Choroid plexus epithelial cell (primary cell): Measurements from ENCODE around the gene CMYA5.

ENCODE experiments used
- DNase-seq: peaks from one replicate; pipeline ENCODE4 v3.0.0-alpha.2; 2010; ENCODE audit warnings: low read depth
- H3K4me3 ChIP-seq: 2 replicates; pipeline ENCODE4 v1.5.1; 2011; ENCODE audit warnings: low read depth, mild to moderate bottlenecking, control low read depth, low read length, moderate library complexity
- TF ChIP-seq, protein P1 (sequence below): conservative IDR thresholded peaks from 2 replicates; pipeline ENCODE4 v1.5.1; 2011; ENCODE audit warnings: low read depth, mild to moderate bottlenecking, control low read depth, inconsistent platforms, low read length, moderate library complexity

Gene CMYA5

DNA sequence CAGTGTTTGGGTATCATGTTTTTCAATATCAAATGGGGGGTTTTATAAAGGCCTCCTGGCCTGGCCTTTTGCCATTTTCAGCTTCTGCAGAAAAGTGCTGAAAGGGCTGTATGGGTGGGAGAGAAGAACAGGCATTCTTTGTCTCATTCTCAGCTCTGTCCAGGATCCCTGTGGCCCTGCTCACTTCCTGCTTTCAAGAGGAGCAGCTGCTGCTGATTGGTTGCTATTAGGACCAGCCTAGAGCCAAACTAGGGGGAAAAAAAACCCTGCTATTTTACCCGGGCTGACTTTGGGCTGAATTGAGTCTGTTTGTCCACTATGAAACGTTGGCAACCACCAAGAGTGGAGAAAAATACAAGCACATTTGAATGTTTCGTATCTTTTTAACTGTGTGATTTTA lies 117.1 kb downstream of the CMYA5 start:
- no peak overlapping the region for H3K4me3 ChIP-seq
- DNase-seq, result peak; percentile 5
- TF ChIP-seq, protein P1, sequence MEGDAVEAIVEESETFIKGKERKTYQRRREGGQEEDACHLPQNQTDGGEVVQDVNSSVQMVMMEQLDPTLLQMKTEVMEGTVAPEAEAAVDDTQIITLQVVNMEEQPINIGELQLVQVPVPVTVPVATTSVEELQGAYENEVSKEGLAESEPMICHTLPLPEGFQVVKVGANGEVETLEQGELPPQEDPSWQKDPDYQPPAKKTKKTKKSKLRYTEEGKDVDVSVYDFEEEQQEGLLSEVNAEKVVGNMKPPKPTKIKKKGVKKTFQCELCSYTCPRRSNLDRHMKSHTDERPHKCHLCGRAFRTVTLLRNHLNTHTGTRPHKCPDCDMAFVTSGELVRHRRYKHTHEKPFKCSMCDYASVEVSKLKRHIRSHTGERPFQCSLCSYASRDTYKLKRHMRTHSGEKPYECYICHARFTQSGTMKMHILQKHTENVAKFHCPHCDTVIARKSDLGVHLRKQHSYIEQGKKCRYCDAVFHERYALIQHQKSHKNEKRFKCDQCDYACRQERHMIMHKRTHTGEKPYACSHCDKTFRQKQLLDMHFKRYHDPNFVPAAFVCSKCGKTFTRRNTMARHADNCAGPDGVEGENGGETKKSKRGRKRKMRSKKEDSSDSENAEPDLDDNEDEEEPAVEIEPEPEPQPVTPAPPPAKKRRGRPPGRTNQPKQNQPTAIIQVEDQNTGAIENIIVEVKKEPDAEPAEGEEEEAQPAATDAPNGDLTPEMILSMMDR, result no peak

DNA sequence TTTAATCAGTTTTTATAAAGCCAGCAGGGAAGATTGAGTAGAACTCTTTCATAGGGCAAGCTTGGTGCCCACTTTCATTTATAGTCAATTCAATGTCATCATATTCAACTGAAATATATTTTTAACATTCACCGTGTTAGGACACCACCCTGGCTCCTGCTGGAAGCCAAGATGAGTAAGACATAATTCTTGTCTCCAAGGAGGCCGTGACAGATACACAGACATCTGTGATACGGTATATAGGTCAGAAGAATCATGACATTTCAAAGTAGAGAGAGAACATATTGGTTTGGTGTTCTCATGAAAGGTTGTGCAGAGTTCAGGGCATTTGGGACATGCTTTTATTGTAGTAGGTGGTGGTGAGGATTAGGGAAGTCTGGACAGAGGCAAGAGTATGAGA lies 120.1 kb downstream of the CMYA5 start:
- H3K4me3 ChIP-seq, result no peak overlapping the region
- TF ChIP-seq, protein P1, result no peak
- DNase-seq, result no peak

DNA sequence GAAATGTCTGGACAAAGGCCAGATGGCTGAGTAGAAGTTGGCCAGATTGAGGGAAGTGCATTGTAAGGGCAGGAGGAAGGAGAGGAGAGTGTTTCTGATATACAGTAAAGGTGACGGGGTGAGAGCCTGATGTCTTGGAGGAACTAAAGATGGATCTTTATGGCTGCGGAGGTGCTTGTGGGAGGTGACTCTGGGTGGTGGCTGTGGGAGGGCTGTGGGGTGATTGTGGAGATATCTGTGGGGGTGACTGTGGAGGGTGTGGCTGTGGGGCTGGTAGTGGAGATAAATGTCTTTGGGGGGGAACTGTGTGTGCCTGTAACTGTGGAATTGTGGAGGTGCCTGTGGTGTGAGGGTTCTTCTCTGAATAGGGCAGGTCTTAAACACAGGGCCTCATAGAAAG lies 121.4 kb downstream of the CMYA5 start:
- no peak overlapping the region for H3K4me3 ChIP-seq
- DNase-seq, result no peak
- TF ChIP-seq, protein P1, result no peak

DNA sequence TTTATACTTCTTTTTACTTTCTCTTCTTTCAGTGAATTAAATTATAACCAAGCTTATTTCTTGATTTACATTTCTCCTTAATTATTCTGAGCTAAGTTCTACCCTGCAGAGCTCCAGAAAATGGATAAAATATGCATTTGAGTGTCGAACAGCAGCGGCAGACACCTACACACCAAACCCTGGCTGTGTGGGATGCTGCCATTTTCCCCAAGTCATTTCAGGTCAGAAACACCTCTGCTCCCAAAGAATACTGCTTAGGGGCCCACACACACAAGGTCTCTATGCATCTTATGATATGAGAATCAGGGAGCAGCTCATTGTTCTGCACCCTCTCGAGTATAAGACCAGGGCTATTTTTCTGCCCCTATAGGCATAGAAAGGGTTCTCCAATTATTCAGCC lies 122.3 kb downstream of the CMYA5 start:
- no peak for DNase-seq
- no peak overlapping the region for H3K4me3 ChIP-seq
- TF ChIP-seq, protein P1, result no peak

DNA sequence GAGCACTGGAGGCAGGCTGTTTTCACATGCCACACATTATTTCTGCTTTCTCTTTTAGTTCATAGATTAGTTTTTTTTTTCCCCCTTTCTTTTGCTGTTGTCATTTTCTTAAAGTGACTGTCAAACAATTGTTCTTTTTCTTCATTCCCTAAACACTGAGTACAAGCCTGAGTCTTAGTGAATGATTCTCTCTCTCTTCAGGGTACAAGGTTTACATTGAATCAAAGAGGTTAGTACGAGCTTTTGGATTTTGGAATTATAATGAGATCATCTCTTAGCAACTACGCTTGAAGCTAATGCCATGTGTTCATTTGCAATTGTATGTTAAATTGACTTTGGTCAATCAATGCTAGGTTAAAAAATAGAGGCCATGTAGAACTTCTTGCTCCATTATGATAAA lies 125.1 kb downstream of the CMYA5 start:
- H3K4me3 ChIP-seq, result no peak overlapping the region
- DNase-seq, result no peak
- TF ChIP-seq, protein P1, result no peak

DNA sequence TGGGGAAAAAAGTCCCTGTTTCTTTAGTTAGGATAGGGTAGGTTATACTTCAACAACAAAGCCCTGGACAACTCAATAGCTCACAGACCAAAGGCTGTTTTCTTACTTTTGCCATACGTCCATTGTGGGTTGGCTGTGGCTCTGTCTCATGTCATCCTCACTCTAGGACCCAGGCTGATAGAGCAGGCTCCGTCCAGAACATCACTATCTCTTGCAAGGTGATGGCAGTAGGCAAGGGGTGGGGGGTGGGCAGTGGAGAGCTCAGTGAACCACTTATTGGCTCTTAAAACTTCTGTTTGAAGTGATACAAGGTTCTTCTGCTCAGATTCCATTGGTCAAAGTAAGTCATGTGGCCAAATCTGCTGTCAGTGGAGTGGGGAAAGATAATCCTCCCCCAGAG lies 126.4 kb downstream of the CMYA5 start:
- DNase-seq, result no peak
- H3K4me3 ChIP-seq, result no peak overlapping the region
- TF ChIP-seq, protein P1, result no peak

DNA sequence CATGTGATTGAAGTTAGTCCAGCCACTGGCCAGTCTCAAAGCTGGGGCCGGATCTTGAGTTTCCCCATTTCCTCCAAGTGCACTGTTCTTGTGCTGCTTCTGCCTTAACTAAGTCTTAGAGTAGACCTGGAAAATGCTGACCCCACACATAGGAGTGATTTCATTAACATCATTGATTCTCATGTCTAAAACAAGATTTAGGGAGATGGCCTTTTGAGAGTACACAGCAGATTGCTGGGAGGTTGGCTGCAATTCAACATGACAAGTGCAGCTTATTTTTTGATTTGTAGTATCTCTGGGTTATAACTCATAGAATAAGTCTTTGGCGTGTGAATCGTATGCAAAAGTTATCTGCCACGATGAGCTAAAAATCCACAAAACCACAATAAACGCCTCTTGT lies 131.0 kb downstream of the CMYA5 start:
- no peak overlapping the region for H3K4me3 ChIP-seq
- DNase-seq, result no peak
- TF ChIP-seq, protein P1, result no peak
